HG03025 (cell line): Measurements from ENCODE around the gene RAB6D.
"Not testable (repeated sequence)": the region's sequence is repeated elsewhere in the genome, so short reads cannot be mapped to it uniquely, and the experiment has no call there.

Experiments used
- ATAC-seq: cut with Tn5 transposase; IDR thresholded peaks from one replicate; pipeline ENCODE4 v1.9.1; 2021; ENCODE audit warnings: mild to moderate bottlenecking, moderate library complexity; ENCODE audit not compliant: unreplicated experiment, low FRiP score

Gene RAB6D

GRCh38 chr2:131363703-131364186 is at the start of gene RAB6D:
Gene RAB6D, minus strand, starts transcription at chr2:131364168. Its CDS starts 448 bp downstream, at chr2:131363720.
- ATAC-seq = not testable (repeated sequence)

- peak; percentile 63 for ATAC-seq
These were observed 49.3 kb upstream of the RAB6D start for GRCh38 chr2:131413148-131413747.

GRCh38 chr2:131410173-131410572 is 46.2 kb upstream of the RAB6D start:
- ATAC-seq = no peak

- no peak for ATAC-seq
These were observed 44.8 kb upstream of the RAB6D start for GRCh38 chr2:131408778-131409177.

- no peak for ATAC-seq
These were observed 44.2 kb upstream of the RAB6D start for GRCh38 chr2:131408207-131408606.

GRCh38 chr2:131404753-131405152 is 40.8 kb upstream of the RAB6D start:
- no peak for ATAC-seq

GRCh38 chr2:131402320-131403039 is 38.5 kb upstream of the RAB6D start:
- ATAC-seq = no peak

- no peak for ATAC-seq
These were observed 36.9 kb upstream of the RAB6D start for GRCh38 chr2:131400849-131401248.

- not testable (repeated sequence) for ATAC-seq
These were observed 36.5 kb upstream of the RAB6D start for GRCh38 chr2:131400441-131400840.

GRCh38 chr2:131396209-131396608 is 32.2 kb upstream of the RAB6D start:
- ATAC-seq = not testable (repeated sequence)

GRCh38 chr2:131395024-131395645 is 31.2 kb upstream of the RAB6D start:
- not testable (repeated sequence) for ATAC-seq

- no peak for ATAC-seq
These were observed 30.4 kb upstream of the RAB6D start for GRCh38 chr2:131394147-131394931.

- ATAC-seq = not testable (repeated sequence)
These were observed 28.0 kb upstream of the RAB6D start for GRCh38 chr2:131391953-131392352.

- ATAC-seq = not testable (repeated sequence)
These were observed 27.5 kb upstream of the RAB6D start for GRCh38 chr2:131391471-131391870.

- ATAC-seq = not testable (repeated sequence)
These were observed 26.6 kb upstream of the RAB6D start for GRCh38 chr2:131390495-131391130.

GRCh38 chr2:131389657-131390056 is 25.7 kb upstream of the RAB6D start:
- no peak for ATAC-seq

GRCh38 chr2:131388834-131389233 is 24.9 kb upstream of the RAB6D start:
- not testable (repeated sequence) for ATAC-seq

- ATAC-seq = not testable (repeated sequence)
These were observed 9.1 kb upstream of the RAB6D start for GRCh38 chr2:131373111-131373510.

- ATAC-seq = no peak
These were observed 6.0 kb upstream of the RAB6D start for GRCh38 chr2:131369954-131370353.

GRCh38 chr2:131368493-131369066 is 4.6 kb upstream of the RAB6D start:
- ATAC-seq = not testable (repeated sequence)
